ENCODE data around the gene WWC2.

The WWC2 gene

DNA sequence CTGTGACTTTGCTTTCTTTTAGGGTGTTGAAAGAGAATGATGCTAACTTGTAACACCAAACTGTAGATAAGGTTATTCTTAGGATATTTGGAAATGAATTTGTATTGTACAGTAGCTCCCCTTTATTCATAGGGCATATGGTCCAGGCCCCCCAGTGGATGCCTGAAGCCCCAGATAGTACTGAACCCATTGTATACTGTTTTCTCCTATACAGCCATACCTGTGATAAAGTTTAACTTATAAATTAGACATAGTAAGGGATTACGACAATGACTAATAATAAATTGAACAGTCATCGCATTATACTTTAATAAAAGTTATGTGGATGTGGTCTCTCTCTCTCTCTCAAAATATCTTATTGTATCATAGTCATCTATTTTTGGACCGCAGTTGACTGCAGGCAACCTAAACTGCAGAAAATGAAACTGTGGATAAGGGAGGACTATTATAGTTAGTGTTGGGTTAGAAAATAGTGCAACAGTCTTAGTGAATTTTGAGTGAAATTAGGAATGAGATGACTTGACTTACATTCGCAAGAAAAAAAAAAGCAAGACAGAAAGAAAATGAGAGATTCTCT, 115.9 kb downstream of the WWC2 start:
- DNase-seq, result no peak
- in situ Hi-C loops (cut with HindIII; ENCODE audit: low pct_ligation_motif_present, low pct_unique_long_range_greater_than_20kb, low sequenced_read_pairs), result no loop called here

- no peak for DNase-seq
- in situ Hi-C loops (cut with HindIII; ENCODE audit: low pct_ligation_motif_present, low pct_unique_long_range_greater_than_20kb, low sequenced_read_pairs), result no loop called here
Observed at GRCh38 chr4:183220236-183220635, 121.2 kb downstream of the WWC2 start.

DNA sequence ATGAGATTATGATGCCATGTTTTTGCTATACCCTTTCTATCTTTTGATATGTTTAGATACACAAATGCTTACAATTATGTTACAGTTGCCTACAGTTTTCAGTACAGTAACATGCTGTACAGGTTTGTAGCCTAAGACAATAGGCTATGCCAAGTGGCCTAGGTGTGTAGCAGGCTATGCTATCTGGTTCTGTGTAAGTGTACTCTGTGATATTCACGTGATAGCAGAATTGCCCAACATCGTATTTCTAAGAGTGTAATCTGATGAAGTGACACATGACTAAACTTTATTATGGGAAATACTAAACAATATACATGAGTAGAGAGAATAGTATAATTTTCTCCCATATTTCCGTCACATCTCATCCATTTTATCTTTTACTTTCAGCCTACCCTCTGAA, 124.0 kb downstream of the WWC2 start:
- DNase-seq, result no peak
- in situ Hi-C loops (cut with HindIII; ENCODE audit: low pct_ligation_motif_present, low pct_unique_long_range_greater_than_20kb, low sequenced_read_pairs), result no loop called here

DNA sequence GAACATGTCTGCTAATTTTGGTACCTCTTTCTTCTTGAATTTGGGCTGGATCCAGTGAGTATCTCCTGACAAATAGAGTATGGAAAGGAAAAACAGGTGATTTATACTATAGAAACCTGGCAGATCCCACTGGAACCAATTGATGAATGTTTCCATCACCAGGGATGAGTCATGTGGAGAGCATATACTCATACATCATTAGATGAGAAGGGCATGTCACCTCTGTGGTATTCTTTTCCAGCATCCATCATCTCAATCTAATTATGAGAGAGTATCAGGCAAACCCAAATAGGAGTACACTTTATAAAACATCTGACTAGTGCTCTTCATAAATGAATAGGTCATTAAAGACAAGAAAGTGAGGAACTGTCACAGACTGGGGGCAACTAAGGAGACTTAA, 130.3 kb downstream of the WWC2 start:
- in situ Hi-C loops (cut with HindIII; ENCODE audit: low pct_ligation_motif_present, low pct_unique_long_range_greater_than_20kb, low sequenced_read_pairs), result no loop called here
- DNase-seq, result no peak

- no peak for DNase-seq
- in situ Hi-C loops (cut with HindIII; ENCODE audit: low pct_ligation_motif_present, low pct_unique_long_range_greater_than_20kb, low sequenced_read_pairs), result no loop called here
Observed at GRCh38 chr4:183240581-183241321, 141.7 kb downstream of the WWC2 start.

DNA sequence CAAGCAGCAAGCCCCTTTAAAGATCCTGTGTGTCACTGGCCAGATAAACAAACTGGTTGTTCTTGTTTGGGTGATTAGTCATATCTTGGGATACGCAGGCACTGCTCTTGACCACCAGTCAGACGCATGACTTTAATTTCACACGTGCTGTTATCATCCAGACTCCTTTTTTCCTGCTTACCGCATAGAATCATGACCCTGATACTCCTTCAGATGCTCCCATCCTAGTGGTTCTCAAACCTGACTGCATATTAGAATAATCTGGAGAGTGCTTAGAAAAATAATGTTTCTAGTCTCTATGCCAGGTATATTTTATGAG, 142.2 kb downstream of the WWC2 start:
- in situ Hi-C loops (cut with HindIII; ENCODE audit: low pct_ligation_motif_present, low pct_unique_long_range_greater_than_20kb, low sequenced_read_pairs), result no loop called here
- no peak for DNase-seq

DNA sequence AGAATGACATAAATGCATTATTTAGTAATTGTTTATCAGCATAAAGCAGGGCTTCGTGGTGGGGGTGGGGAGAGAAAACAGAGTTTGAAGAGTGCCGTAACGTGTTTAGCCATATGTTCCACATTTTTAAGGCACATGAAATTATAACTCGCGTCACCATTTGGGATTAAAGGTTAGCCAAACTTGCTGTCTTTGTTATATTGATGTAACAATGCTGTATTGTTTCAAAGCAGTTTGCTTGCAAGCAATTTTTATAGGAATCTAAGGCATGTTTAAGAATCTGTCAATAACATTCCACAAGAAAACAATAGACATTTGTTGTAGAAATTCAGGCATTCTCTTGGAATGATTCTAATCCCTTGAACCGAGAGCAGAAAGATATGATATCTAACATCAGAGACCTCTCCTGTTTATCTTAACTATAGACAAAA, 142.7 kb downstream of the WWC2 start:
- in situ Hi-C loops (cut with HindIII; ENCODE audit: low pct_ligation_motif_present, low pct_unique_long_range_greater_than_20kb, low sequenced_read_pairs), result no loop called here
- no peak for DNase-seq

DNA sequence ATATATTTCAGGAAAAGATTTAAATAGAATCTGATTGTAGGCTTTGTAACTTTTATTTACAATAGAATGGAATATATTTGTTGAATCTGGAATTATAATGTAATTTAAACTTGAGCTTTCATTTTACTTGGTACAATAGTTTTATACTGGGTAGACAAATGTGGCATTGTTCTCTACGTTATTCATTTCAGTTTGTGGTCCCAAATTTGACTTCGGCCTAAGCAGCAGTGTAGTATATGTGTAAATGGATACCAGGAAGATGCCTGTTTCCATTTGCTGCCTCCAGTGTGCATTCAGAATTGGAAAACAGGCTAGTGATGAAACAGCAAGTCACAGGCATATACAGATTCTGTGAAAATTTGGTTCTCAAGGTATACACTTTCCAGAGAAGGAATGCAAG, 143.2 kb downstream of the WWC2 start:
- in situ Hi-C loops (cut with HindIII; ENCODE audit: low pct_ligation_motif_present, low pct_unique_long_range_greater_than_20kb, low sequenced_read_pairs), result no loop called here

DNA sequence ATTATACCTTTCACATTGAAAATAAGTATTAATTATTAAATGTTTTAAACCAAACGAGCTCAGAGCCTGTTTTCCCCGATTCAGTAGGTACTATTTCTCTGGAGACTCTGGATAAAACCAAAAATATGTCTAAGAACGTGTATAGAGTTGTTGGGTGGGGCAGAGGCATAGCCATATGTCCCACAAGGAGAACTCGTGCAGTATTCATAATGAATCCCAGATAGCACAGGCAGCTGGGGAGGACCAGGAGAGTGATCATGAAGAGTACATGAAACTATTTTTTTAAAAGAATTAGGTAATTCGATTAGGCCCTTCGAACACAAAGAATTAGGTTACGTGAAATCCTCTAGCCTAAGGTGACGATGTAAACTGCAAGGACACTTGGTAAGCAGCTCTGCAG, 145.0 kb downstream of the WWC2 start:
- no peak for DNase-seq
- in situ Hi-C loops (cut with HindIII; ENCODE audit: low pct_ligation_motif_present, low pct_unique_long_range_greater_than_20kb, low sequenced_read_pairs), result no loop called here

More for the DNA sequence above, 143.2 kb downstream of the WWC2 start:
- no peak for DNase-seq

DNA sequence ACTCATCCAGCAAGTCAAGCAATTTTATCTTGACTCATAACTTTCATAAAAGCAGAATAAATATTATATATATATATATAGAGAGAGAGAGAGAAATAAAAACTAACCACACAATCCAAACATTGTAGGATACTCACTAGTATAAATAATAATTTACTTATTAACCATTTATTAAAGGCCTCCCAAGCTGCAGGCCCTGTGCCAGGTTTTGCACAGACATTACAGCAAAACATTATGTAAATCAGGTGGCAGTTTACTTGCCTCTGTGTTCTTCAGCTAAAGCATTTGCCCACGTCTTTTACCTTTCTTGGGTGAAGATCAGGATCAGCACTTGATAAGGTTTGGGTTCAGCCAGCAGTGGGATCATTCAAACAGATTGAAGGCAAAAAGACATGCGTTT, 145.4 kb downstream of the WWC2 start:
- no peak for DNase-seq
- in situ Hi-C loops (cut with HindIII; ENCODE audit: low pct_ligation_motif_present, low pct_unique_long_range_greater_than_20kb, low sequenced_read_pairs), result no loop called here

DNA sequence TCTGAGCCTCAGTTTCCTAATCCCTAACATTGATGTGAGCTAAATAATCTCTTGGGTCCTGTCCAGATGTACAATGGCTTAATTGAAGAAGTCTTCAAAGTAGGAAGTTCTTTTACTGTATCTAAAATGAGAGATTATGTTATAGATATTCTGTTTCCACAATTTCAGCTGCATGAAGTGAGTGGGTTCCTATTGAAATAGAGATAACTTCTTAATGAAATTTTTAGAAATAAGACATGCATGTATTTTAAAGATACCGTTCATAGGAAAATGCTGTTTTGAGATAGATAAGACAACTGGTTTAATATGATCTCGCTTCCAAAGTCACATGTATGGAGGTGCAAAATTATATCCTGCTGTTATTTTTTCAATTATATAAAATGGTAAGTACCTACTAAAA, 149.1 kb downstream of the WWC2 start:
- in situ Hi-C loops (cut with HindIII; ENCODE audit: low pct_ligation_motif_present, low pct_unique_long_range_greater_than_20kb, low sequenced_read_pairs), result no loop called here
- no peak for DNase-seq

DNA sequence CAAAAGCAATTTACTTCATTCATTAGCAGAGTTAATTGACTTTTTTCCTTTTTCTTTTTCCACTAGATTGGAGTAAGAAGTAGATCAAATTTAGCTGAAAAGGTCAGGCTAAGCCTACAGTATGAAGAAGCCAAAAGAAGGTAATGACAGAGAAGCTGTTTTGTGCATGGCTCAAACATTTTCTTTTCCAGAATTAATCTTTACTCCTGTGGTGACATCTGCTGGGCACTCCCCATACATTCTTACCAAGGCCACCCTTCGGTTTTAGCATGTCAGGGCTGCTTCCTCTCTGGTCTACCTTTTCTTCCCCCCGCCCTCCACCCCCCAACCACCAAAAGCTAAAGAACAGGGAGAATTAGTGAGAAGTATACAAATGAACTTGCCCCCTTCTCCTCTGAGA, 150.8 kb downstream of the WWC2 start:
- peak; percentile 58 for DNase-seq
- in situ Hi-C loops (cut with HindIII; ENCODE audit: low pct_ligation_motif_present, low pct_unique_long_range_greater_than_20kb, low sequenced_read_pairs), result no loop called here

DNA sequence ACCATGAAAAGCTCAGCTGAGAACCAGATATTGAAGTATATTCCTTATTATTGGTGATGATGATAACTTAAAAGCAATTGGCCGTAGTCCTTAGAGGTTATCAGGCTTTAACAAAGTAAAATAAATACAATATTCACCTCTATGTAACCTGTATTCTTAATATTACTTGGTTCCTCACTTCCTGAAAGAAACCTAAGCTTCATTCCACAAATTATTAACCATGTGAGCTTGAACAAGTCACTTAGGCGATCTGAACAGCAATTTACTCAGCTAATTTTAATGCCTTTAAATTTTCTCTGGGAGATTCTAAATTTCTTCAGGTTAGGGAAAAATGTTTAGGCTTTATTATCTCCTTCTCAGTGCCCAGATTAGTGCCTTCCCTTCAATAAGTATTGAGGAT, 151.8 kb downstream of the WWC2 start:
- in situ Hi-C loops (cut with HindIII; ENCODE audit: low pct_ligation_motif_present, low pct_unique_long_range_greater_than_20kb, low sequenced_read_pairs), result no loop called here
- DNase-seq, result peak; percentile 24

DNA sequence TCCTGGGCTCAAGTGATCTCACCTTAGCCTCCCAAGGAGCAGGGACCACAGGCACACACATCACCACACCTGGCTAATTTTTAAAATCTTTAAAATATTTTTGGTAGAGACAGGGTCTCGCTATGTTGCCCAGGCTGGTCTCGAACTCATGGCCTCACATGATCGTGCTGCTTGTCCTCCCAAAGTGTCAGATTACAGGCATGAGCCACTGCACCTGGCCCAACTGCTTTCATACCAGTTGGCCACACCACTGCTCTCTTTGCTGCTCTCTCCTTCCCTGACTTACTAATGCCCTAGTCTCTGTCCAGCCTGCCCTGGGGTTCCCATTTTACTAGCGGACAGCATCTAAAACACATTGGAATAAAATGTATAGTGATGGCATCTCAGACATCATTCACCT, 153.9 kb downstream of the WWC2 start:
- no peak for DNase-seq
- in situ Hi-C loops (cut with HindIII; ENCODE audit: low pct_ligation_motif_present, low pct_unique_long_range_greater_than_20kb, low sequenced_read_pairs), result no loop called here

GRCh38 chr4:183253451-183253850, 154.4 kb downstream of the WWC2 start:
- in situ Hi-C loops (cut with HindIII; ENCODE audit: low pct_ligation_motif_present, low pct_unique_long_range_greater_than_20kb, low sequenced_read_pairs), result no loop called here
- no peak for DNase-seq

- no peak for DNase-seq
- in situ Hi-C loops (cut with HindIII; ENCODE audit: low pct_ligation_motif_present, low pct_unique_long_range_greater_than_20kb, low sequenced_read_pairs), result no loop called here
Observed at GRCh38 chr4:183254162-183254561, 155.1 kb downstream of the WWC2 start.

DNA sequence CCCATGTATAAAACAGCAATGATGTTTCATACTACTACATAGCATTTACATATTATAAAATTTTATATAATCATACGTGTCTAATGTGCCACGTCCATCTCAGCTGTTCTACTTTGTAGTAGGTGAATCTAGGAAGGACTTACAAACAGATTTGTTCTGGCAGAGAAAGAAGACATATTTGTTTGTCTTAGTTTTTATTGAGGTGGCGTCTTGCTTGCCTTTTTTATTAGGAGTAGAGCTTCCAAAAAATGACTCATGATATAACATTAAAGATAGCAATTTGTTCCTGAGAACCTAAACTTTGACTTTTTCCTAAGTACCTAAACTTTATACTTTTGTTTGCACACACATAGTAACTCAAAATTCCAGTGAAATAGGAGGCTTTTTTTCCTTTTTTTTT, 156.4 kb downstream of the WWC2 start:
- no peak for DNase-seq
- in situ Hi-C loops (cut with HindIII; ENCODE audit: low pct_ligation_motif_present, low pct_unique_long_range_greater_than_20kb, low sequenced_read_pairs), result no loop called here

DNA sequence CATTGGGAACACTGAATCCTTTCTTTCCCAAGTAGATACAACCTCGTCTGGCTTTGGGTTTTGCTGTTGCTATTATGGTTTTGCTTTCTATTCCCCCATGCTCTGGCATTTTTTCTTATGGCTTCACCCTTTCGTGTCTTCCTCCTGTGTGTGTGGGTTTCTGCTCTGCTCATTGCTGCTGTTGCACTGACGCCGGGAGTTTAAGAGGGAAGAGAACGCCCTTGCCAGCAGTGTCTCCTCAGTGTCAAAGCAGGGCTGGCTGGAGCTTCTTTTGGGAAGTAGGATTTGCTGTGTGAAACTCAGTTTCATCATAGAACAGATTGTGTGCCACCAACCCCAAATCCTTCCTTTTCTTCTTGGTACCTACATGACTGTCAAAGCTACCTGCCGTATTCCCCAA, 157.3 kb downstream of the WWC2 start:
- in situ Hi-C loops (cut with HindIII; ENCODE audit: low pct_ligation_motif_present, low pct_unique_long_range_greater_than_20kb, low sequenced_read_pairs), result no loop called here
- DNase-seq, result no peak

- in situ Hi-C loops (cut with HindIII; ENCODE audit: low pct_ligation_motif_present, low pct_unique_long_range_greater_than_20kb, low sequenced_read_pairs), result no loop called here
Observed at GRCh38 chr4:183256756-183257385, 157.8 kb downstream of the WWC2 start.

DNA sequence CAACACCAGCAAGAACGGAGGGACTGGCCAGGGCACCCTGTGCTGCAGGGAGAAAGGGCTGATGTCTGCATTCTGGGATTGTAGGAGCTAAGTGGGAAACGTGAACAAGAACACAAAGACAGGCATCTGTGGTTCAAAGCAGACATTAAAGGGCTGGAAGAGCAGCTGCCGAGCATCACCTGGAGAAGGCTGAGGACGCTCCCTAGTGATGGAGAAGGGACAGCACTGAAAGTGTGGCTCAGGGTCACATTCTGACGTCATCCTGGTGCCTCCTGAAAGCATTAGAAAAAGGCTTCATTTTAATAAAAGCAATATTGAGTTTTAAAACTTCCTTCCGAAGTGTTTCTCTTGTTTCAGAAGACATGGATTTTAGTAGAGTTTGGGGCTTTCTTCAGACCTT, 158.8 kb downstream of the WWC2 start:
- no peak for DNase-seq
- in situ Hi-C loops (cut with HindIII; ENCODE audit: low pct_ligation_motif_present, low pct_unique_long_range_greater_than_20kb, low sequenced_read_pairs), result no loop called here

More at GRCh38 chr4:183256756-183257385, 157.8 kb downstream of the WWC2 start:
- peak; percentile 42 for DNase-seq
